IMR-90 (cell line): Measurements from ENCODE around the gene METTL25. TPM values are rescaled to one million over a fixed set of nuclear protein-coding genes. Genes with fewer than 3 reads are reported as not detected.

Experiments
- ATAC-seq: fragments of 200-7000 bp; cut with Tn5 transposase; 2 replicates; pipeline ENCODE4 v1.9.1; 2020; ENCODE audit warnings: low read depth, mild to moderate bottlenecking, moderate library complexity
- BruUV-seq: library from RNA; stranded (reverse); fragments of 400-500 nt; replicated peaks from 2 replicates; lab custom pipeline; 2021; lab: Mats Ljungman, UMichigan
- CTCF ChIA-PET: fragments of 300-600 bp; formaldehyde crosslinking; extraction: SDS; loops from one replicate; lab custom pipeline; 2021; ENCODE audit warnings: antibody characterized with exemption; lab: Yijun Ruan, JAX
- POLR2A ChIA-PET: fragments of 300-600 bp; sonication (Branson Sonifier 250); formaldehyde crosslinking; loops from one replicate; lab custom pipeline; 2022; ENCODE audit warnings: antibody characterized with exemption; ENCODE audit not compliant: unreplicated experiment; lab: Charles Lee
- DNase-seq: peaks from one replicate; pipeline ENCODE4 v3.0.0; 2013
- H2AFZ ChIP-seq: replicated peaks from 2 replicates; pipeline ENCODE3; 2013; ENCODE audit warnings: low read length, mild to moderate bottlenecking; ENCODE audit not compliant: poor library complexity
- H2AK5ac ChIP-seq: 2 replicates; pipeline ENCODE4 v1.6.1; 2013; ENCODE audit warnings: low read depth, low read length, inconsistent platforms
- H2AK9ac ChIP-seq: replicated peaks from 2 replicates; pipeline ENCODE3; 2013; ENCODE audit warnings: mild to moderate bottlenecking, low read depth, low read length, moderate library complexity; ENCODE audit not compliant: poor library complexity
- H2BK120ac ChIP-seq: 2 replicates; pipeline ENCODE4 v1.6.1; 2013; ENCODE audit warnings: low read depth, low read length, inconsistent platforms
- H2BK15ac ChIP-seq: 3 replicates; pipeline ENCODE4 v1.6.1; 2013; ENCODE audit warnings: low read depth, low read length, inconsistent platforms
- H2BK20ac ChIP-seq: 2 replicates; pipeline ENCODE4 v1.6.1; 2013; ENCODE audit warnings: low read depth, mild to moderate bottlenecking, inconsistent platforms, low read length, moderate library complexity
- H2BK5ac ChIP-seq: 2 replicates; pipeline ENCODE4 v1.6.1; 2013; ENCODE audit warnings: mild to moderate bottlenecking, low read depth, low read length, inconsistent platforms; ENCODE audit not compliant: poor library complexity, severe bottlenecking
- H3K14ac ChIP-seq: replicated peaks from 2 replicates; pipeline ENCODE4 v1.6.1; 2013; ENCODE audit warnings: low read depth, low read length, inconsistent platforms
- H3K18ac ChIP-seq: 2 replicates; pipeline ENCODE4 v1.6.1; 2013; ENCODE audit warnings: low read depth, low read length, control low read depth
- H3K23ac ChIP-seq: 2 replicates; pipeline ENCODE4 v1.6.1; 2013; ENCODE audit warnings: low read depth, low read length, inconsistent platforms
- H3K27ac ChIP-seq: 2 replicates; pipeline ENCODE4 v1.5.1; 2013; ENCODE audit warnings: mild to moderate bottlenecking, control low read depth, low read length; ENCODE audit not compliant: insufficient read depth
- H3K27me3 ChIP-seq: 2 replicates; pipeline ENCODE4 v1.6.1; 2013; ENCODE audit warnings: low read length; ENCODE audit not compliant: control insufficient read depth, insufficient read depth
- H3K36me3 ChIP-seq: 2 replicates; pipeline ENCODE4 v1.6.1; 2013; ENCODE audit warnings: low read length, mixed read lengths; ENCODE audit not compliant: control insufficient read depth, insufficient read depth
- H3K4ac ChIP-seq: 2 replicates; pipeline ENCODE4 v1.6.1; 2013; ENCODE audit warnings: low read depth, low read length, inconsistent platforms
- H3K4me1 ChIP-seq: 2 replicates; pipeline ENCODE4 v1.6.1; 2013; ENCODE audit warnings: low read length, mixed read lengths; ENCODE audit not compliant: control insufficient read depth, insufficient read depth
- H3K4me2 ChIP-seq: 2 replicates; pipeline ENCODE4 v1.6.1; 2013; ENCODE audit warnings: low read depth, mild to moderate bottlenecking, control low read depth, low read length, moderate library complexity
- H3K4me3 ChIP-seq: 2 replicates; pipeline ENCODE4 v1.5.1; 2013; ENCODE audit warnings: low read depth, mild to moderate bottlenecking, control low read depth, low read length, moderate library complexity; ENCODE audit not compliant: insufficient read depth
- H3K56ac ChIP-seq: 2 replicates; pipeline ENCODE4 v1.6.1; 2013; ENCODE audit warnings: low read length, inconsistent platforms; ENCODE audit not compliant: insufficient read depth; ENCODE audit errors: extremely low read depth
- H3K79me1 ChIP-seq, 2 experiments: 2 replicates each; pipeline ENCODE4 v1.6.1; 2013; ENCODE audit warnings: low read length in 2 of 2, inconsistent platforms in 1 of 2, low read depth in 1 of 2
- H3K9ac ChIP-seq: 2 replicates; pipeline ENCODE4 v1.6.1; 2013; ENCODE audit warnings: low read depth, low read length, control low read depth
- H3K9me1 ChIP-seq: 2 replicates; pipeline ENCODE4 v1.6.1; 2013; ENCODE audit warnings: low read length, inconsistent platforms; ENCODE audit not compliant: insufficient read depth
- H3K9me3 ChIP-seq: 2 replicates; pipeline ENCODE4 v1.6.1; 2013; ENCODE audit warnings: low read length; ENCODE audit not compliant: control insufficient read depth, insufficient read depth
- H4K20me1 ChIP-seq: 2 replicates; pipeline ENCODE4 v1.6.1; 2013; ENCODE audit warnings: low read length, inconsistent platforms; ENCODE audit not compliant: insufficient read depth
- H4K5ac ChIP-seq: 2 replicates; pipeline ENCODE4 v1.6.1; 2013; ENCODE audit warnings: mild to moderate bottlenecking, low read depth, low read length, control low read depth
- H4K8ac ChIP-seq, 2 experiments: 2 replicates each; pipeline ENCODE4 v1.6.1; 2013; ENCODE audit warnings: low read depth in 2 of 2, low read length in 2 of 2, control low read depth in 1 of 2, inconsistent platforms in 1 of 2
- H4K91ac ChIP-seq: 2 replicates; pipeline ENCODE4 v1.6.1; 2013; ENCODE audit warnings: low read depth, low read length, inconsistent platforms; ENCODE audit not compliant: insufficient read depth
- POLR2A ChIP-seq: IDR thresholded peaks from 2 replicates; pipeline ENCODE4 v1.6.1; 2012; ENCODE audit warnings: mild to moderate bottlenecking, low read depth, low read length
- RFX5 ChIP-seq: IDR thresholded peaks from 2 replicates; pipeline ENCODE4 v1.8.0; 2012; ENCODE audit warnings: low read depth, mild to moderate bottlenecking, low read length, moderate library complexity
- SMC3 ChIP-seq: fragments of 150-350 bp; IDR thresholded peaks from 2 replicates; pipeline ENCODE4 v1.6.1; 2016; ENCODE audit warnings: low read depth, mild to moderate bottlenecking, antibody characterized with exemption, low read length, moderate library complexity
- WGBS, 2 experiments: methylation state at CpG; one replicate each; pipeline versions ENCODE4 v1.1.5 to v1.1.7; 2013; ENCODE audit warnings: missing lambda C conversion rate in 2 of 2; ENCODE audit not compliant: insufficient read length in 1 of 2; ENCODE audit errors: extremely low coverage in 2 of 2; 5-methylcytosine and 5-hydroxymethylcytosine counted together
- dilution Hi-C: fragments of 300-500 bp; cut with HindIII; formaldehyde crosslinking; loops from one replicate; pipeline ENCODE4 v1.14.3; 2018; ENCODE audit warnings: low sequenced_read_pairs; ENCODE audit not compliant: unreplicated experiment
- in situ Hi-C: fragments of 300-500 bp; cut with MboI; formaldehyde crosslinking; loops from 3 replicates; pipeline ENCODE4 v1.14.3; 2019; ENCODE audit warnings: low sequenced_read_pairs, inconsistent platforms, mixed read lengths
- intact Hi-C: fragments of 100-400 bp; cut with micrococcal nuclease; formaldehyde crosslinking; loops from 2 replicates; pipeline ENCODE4 v1.10.0; 2022
- polyA plus RNA-seq, 3 experiments: library from polyadenylated mRNA; depleted of rRNA; stranded (reverse); fragments of >200 nt; gene quantifications; 2 replicates each; pipeline ENCODE4 v1.2.3, GENCODE V29; 2012; ENCODE audit warnings: low replicate concordance in 1 of 3
- total RNA-seq: library from RNA; depleted of rRNA; stranded (reverse); fragments of >200 nt; gene quantifications from 2 replicates; pipeline ENCODE4 v1.2.3, GENCODE V29; 2012

METTL25 gene
- total and polyA plus RNA-seq, 2 of the 4 experiments (the other 2 are of a cell fraction) = 2.6 to 3.0 TPM

- no peak overlapping the region for H2BK20ac ChIP-seq
- no peak overlapping the region for H3K4me3 ChIP-seq
- H2BK5ac ChIP-seq = no peak overlapping the region
- H2AK9ac ChIP-seq = peak overlapping the region; percentile 52
- intact Hi-C loops = no loop called here
- no peak overlapping the region for H4K91ac ChIP-seq
- H4K20me1 ChIP-seq = no peaks in the 10 kb centered on the region
- H3K27ac ChIP-seq = no peak overlapping the region
- H3K9me1 ChIP-seq = no peaks in the 10 kb centered on the region; the same call in 1 of the 2 replicates
- no peaks in the 10 kb centered on the region for H3K4me1 ChIP-seq
- no peak for ATAC-seq
- no peak overlapping the region for H3K18ac ChIP-seq
- no peak overlapping the region for H4K5ac ChIP-seq
- H4K8ac ChIP-seq = no peak overlapping the region
- H2BK15ac ChIP-seq = no peak overlapping the region
- no peak overlapping the region for H2AK5ac ChIP-seq
- H3K9ac ChIP-seq = no peak overlapping the region
- no peaks in the 10 kb centered on the region for H3K36me3 ChIP-seq
- dilution Hi-C loops = no loop called here
- ChIA-PET POLR2A (no interaction called here), CTCF (no interaction called here)
- no peak overlapping the region for H3K4me2 ChIP-seq
- no peak overlapping the region for H3K23ac ChIP-seq
- TF ChIP-seq POLR2A = no peak
- no peak for TF ChIP-seq SMC3
- no peak for TF ChIP-seq RFX5
- no peaks in the 10 kb centered on the region for H3K9me3 ChIP-seq
- in situ Hi-C loops = no loop called here
- H3K79me1 ChIP-seq = no peaks in the 10 kb centered on the region
- WGBS, 2 experiments = no CpG with 5 or more reads among the region's 2 CpGs
- H3K27me3 ChIP-seq = no peaks in the 10 kb centered on the region
- no peak overlapping the region for H2BK120ac ChIP-seq
- BruUV-seq = no TSS peak
- H3K14ac ChIP-seq = no peak overlapping the region
- DNase-seq = no peak
- no peak overlapping the region for H3K4ac ChIP-seq
- H3K56ac ChIP-seq = no peak overlapping the region
- no peak overlapping the region for H2AFZ ChIP-seq
Observed at GRCh38 chr12:82474181-82474797, 116.0 kb downstream of the METTL25 start.
